Measurements from ENCODE around the gene BABAM2.
"Not testable (repeated sequence)": the region's sequence is repeated elsewhere in the genome, so short reads cannot be mapped to it uniquely, and the experiment has no call there.

Gene BABAM2

DNA sequence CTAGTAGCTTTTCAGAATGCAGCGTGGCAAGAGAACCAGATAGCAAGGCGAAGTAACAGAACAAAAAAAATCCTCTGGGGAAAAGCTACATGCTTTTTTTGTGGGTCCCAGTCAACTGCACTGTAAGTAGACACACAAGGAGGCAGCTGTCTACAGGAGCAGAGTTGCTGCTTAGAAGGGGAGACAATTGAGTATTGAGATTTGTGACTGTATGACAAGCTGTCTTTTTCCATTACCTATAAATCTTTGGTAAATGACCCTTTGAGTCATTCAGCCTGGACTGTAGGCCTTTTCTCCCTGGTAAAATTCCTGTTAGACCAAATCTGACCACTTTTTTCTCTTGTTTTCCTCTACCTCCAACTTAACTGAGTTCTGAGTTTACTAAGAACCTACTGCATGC, 358.0 kb downstream of the BABAM2 start:
- no peak for DNase-seq (ENCODE audit: low read depth)

DNA sequence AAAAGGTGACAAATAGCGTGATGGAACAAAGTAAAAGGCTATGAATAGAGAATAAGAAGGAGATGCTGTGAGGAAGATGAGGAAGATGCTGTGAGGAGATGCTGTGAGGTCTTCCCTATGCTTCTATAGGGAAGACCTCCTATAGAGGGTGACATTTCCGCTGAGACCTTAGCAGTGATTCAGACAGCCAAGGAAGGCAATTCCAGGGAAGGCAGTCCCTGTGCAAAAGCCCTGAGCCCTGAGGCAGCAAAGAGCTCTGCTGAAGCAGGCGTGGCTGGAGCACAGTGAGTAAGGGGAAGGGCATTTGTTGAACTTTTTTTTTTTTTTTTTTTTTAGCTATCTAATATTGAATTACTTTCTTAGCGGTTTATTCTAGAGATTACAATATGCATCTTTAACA, 359.5 kb downstream of the BABAM2 start:
- no peak for DNase-seq (ENCODE audit: low read depth)

DNA sequence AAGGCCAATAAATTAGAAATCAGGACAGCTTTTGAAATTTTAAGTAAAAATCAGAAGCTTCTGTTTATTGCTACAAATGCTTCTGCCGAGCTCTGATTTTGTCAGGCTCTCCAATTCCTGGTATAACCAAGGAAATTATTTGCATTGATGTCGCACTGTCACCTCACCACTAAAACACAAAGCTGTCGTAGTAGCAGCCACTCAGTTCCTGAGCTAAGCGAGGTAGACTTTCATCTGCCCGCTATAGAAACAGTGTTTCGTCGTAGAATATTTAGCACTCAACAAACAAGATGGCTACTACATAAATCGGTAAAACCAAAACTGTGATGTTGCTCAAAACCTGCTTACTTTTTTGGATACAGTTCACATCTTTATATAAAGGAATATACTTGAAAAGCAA, 360.8 kb downstream of the BABAM2 start:
- DNase-seq (ENCODE audit: low read depth) = no peak

GRCh38 chr2:28252311-28252710, 361.8 kb downstream of the BABAM2 start:
- no peak for DNase-seq (ENCODE audit: low read depth)

DNA sequence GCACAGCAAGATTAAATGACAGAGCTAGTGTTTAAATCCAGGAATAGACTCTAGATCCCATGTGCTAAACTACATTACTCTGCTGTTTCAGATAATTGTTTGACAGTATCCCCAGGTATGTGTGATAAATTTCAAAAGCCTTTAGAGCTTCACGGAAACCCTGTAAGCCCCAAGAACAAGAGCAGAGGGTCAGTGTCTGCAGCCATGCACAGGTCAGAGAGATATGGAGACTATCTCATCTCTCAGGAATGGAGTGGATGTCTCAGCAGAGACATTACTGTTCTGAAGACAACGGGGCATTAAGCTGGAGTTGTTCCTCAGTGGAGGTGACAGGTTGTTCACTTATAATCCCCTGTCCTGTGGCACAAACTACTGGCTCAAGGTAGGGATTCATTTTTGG, 363.0 kb downstream of the BABAM2 start:
- DNase-seq (ENCODE audit: low read depth) = no peak

- DNase-seq (ENCODE audit: low read depth) = not testable (repeated sequence)
Measured at GRCh38 chr2:28255231-28255630, 364.7 kb downstream of the BABAM2 start.

GRCh38 chr2:28257182-28257581, 366.7 kb downstream of the BABAM2 start:
- no peak for DNase-seq (ENCODE audit: low read depth)

GRCh38 chr2:28259226-28259625, 368.7 kb downstream of the BABAM2 start:
- DNase-seq (ENCODE audit: low read depth) = not testable (repeated sequence)

GRCh38 chr2:28263690-28264089, 373.2 kb downstream of the BABAM2 start:
- DNase-seq (ENCODE audit: low read depth) = no peak

DNA sequence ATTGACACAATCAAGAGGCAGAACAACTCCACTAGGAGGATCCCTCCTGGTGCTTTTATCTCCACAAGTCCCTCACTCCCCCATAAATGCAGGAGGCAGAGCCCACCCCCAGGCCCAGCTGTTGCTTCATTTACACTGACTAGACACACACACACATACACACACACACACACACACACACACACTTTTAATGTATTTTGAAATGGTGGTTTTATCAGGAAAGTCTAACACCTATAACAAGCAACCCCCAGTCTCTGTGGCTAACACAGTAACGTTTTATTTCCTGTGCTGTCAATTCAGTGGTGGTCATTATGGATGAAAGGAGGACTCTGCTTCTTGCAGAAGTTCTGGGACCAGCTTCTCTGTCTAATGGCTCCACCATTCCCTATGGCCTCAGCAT, 376.8 kb downstream of the BABAM2 start:
- no peak for DNase-seq (ENCODE audit: low read depth)

GRCh38 chr2:28268386-28268785, 377.9 kb downstream of the BABAM2 start:
- DNase-seq (ENCODE audit: low read depth) = no peak

- DNase-seq (ENCODE audit: low read depth) = no peak
Measured at GRCh38 chr2:28269019-28269784, 378.7 kb downstream of the BABAM2 start.

- no peak for DNase-seq (ENCODE audit: low read depth)
Measured at GRCh38 chr2:28270456-28271152, 380.1 kb downstream of the BABAM2 start.

DNA sequence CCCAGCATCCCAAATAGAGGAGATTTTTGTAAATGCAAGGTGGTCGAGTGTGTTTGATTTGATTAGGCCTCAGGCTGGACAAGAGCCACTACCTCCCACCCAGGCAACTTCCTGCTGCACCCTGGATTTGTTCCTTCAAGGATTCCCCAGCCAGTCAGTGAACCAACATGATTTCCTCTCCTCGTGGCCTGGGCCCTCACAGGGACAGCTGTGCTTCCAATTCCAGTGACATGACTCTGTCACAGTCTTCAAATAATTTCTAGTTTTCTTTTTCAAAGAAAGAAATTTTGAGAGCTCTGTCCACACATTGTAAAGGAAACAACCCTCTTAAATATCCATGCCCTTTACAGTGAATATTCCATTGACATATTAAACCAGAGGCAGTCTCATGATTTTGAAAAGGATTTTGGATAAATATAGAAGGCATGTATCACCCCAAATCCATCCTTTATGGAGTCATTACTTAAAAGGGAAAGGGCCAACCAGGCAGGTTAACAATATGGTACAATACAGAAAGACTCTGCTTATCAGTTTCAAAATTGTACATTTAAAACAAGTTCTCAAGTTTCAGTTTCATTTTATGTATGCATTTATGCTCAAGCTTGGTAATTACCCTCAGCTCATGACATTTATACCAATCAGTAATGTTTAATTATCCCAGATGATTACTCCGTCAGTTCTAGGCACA, 380.8 kb downstream of the BABAM2 start:
- no peak for DNase-seq (ENCODE audit: low read depth)

DNA sequence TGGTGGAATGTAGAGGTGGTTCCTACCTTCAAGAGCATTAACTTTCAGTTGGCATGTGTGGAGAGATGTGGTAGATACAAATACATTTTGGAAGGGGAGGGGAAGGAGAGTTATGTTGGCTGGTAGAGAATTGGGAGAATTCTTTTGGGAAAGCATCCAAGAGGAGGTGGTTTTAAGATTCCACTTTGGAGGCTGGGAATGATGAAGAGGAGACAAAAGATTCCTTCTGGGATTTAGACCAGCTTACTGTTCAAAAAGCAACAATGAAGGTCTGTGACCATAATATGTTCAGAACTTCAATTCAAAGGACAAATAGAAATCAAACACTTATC, 381.4 kb downstream of the BABAM2 start:
- DNase-seq (ENCODE audit: low read depth) = no peak

DNA sequence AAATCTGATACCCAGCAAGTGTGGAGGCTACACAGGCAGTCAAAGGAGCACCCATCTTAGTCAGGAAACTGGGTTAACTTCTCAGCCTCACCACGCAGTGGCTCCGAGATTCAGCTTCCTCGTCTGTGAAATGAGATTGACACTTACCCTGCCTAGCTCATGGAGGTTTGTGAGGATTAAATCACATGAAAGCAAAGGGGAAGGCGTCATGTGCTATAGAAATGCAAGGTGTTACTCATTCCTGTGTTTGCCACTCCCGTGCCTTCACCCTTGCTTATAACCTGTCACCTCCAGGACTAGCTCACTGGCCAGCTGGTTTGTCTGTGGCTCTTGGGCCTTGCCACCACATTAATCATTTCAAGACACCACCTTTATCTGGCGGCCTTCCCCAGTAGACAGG, 383.2 kb downstream of the BABAM2 start:
- no peak for DNase-seq (ENCODE audit: low read depth)

DNA sequence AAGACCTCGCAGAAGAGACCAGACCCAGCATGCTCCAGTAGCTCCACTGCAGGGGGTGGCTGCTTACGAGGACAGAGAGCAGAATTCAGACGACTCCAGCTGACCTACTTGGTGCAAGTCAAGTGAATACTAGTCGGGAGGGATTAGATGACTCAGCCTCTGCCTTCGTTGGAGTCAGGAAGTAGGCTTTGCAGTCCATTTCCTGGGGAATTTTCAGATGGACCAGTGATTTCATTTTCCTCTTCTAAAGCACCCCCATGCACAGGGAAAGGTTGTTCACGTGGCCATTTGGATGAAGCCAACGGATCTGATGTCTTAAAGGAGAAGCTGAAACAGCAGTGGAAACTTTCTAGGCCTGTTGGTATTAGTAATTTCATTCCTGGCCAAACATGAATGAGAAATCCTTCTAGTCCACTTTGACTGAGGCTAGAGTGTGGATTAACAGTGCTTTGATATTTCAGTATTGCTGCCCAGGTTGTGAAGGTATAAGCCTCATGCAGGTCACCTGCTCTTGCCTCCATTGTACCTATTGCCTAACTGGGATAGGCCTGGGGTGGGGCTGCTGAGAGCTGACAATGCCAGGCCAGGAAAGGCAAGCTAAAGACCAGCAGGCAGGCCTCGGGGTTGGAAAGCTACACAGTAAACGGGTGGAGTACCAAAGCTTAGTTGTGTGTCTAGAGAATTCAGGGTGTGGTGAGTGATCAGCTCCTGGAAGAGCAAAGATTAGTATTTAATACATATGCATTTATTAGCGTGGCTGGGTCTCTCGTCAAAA, 384.6 kb downstream of the BABAM2 start:
- DNase-seq (ENCODE audit: low read depth) = no peak

- DNase-seq (ENCODE audit: low read depth) = no peak
Measured at GRCh38 chr2:28276076-28276618, 385.6 kb downstream of the BABAM2 start.

DNA sequence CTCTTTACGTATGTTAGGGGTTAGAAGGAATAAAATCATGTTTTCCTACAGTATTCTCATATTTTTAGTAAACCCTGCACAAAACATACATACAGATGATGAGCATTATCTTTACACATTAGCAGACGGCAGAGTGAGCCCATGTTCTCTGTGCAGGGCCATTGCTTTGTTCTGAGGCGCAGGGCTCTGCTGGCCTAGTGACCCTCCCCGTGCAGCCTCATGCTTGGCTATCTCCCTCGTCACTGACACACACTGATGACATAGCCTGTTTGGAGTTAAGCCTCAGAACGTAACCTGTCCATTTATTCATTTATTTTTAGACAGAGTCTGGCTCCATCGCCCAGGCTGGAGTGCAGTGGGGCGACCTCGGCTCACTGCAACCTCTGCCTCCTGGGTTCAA, 386.3 kb downstream of the BABAM2 start:
- no peak for DNase-seq (ENCODE audit: low read depth)

DNA sequence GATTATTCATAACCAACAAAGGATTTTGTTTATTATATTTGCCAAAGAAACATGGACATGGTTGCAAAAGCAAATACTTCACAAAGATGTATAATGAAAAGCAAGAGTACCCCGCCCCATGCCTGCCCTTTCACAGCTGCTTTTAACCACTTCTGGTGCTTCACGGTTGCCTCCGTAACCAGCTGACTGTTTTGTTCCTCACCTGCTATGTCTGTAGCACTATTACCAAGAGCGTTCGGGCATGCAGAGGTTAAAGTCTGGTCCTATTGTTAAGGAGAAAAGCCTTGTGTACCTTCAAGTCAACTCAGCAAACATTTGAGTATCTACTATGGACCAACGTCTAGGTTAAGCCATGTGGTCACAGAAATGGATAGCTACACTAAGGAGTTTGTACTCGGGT, 386.9 kb downstream of the BABAM2 start:
- no peak for DNase-seq (ENCODE audit: low read depth)

DNA sequence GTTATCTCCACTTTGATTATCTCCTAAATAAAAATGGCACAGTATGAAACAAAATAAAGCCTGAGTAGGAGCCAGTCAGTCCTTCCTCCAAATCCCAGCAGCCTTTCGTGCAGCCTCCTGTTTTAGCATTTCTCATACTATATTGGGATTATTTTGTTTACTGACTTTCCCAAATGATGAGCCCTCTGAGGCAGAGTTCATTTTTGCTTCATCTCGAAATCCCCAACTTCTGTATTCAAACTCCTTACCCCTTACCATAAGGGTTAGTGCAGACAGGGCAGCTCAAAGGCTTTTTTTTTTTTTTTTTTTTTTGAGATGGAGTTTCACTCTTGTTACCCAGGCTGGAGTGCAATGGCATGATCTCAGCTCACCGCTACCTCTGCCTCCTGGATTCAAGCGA, 388.8 kb downstream of the BABAM2 start:
- DNase-seq (ENCODE audit: low read depth) = no peak

- DNase-seq (ENCODE audit: low read depth) = no peak
Measured at GRCh38 chr2:28280619-28281018, 390.1 kb downstream of the BABAM2 start.
